ENCODE data around the gene RRP8. TPM values are rescaled to one million over a fixed set of nuclear protein-coding genes. Genes with fewer than 3 reads are reported as not detected.

RRP8 gene
- polyA plus RNA-seq, 1 donor from 2014 or later = 23.4 TPM

- Histone ChIP-seq H3K9me2 (ENCODE audit: insufficient read depth, low read length) (no peaks in the 10 kb centered on the region), H3K27me3 (ENCODE audit: insufficient read depth, low read depth, low read length) (no peaks in the 10 kb centered on the region), H3K9ac (ENCODE audit: low read length) (no peak overlapping the region), H3K79me2 (replicated peaks; ENCODE audit: insufficient read depth, low read length) (peaks cover 96% of the 10 kb centered on the region), H3K27ac (ENCODE audit: low read length) (no peak overlapping the region), H3K4me3 (ENCODE audit: low read length) (no peak overlapping the region), H3F3A (ENCODE audit: insufficient read depth, low read length, poor library complexity, severe bottlenecking) (no peaks in the 10 kb centered on the region), H3K4me2 (ENCODE audit: low read length) (no peak overlapping the region), H3K9me3 (ENCODE audit: low read length) (no peaks in the 10 kb centered on the region), H4K20me1 (ENCODE audit: insufficient read depth) (peaks cover 60% of the 10 kb centered on the region), H3K36me3 (ENCODE audit: insufficient read depth, low read length) (no peaks in the 10 kb centered on the region), H2AFZ (ENCODE audit: low read depth, low read length) (no peak overlapping the region)
- TF ChIP-seq EP300 (conservative IDR thresholded peaks at IDR 0.05; ENCODE audit: poor library complexity, severe bottlenecking) (no peak), RAD21 (conservative IDR thresholded peaks at IDR 0.05) (no peak), POLR2AphosphoS5 (IDR thresholded peaks at IDR 0.05) (no peak), TAF1 (IDR thresholded peaks at IDR 0.05; ENCODE audit: low read depth) (no peak), MXI1 (conservative IDR thresholded peaks at IDR 0.05; ENCODE audit: poor library complexity, severe bottlenecking) (no peak), REST (IDR thresholded peaks at IDR 0.05; ENCODE audit: borderline replicate concordance) (no peak), CTCF (IDR thresholded peaks at IDR 0.05; ENCODE audit: poor library complexity, severe bottlenecking) (no peak), EZH2 (IDR thresholded peaks at IDR 0.05; ENCODE audit: borderline replicate concordance, insufficient read depth, low read length, poor library complexity, severe bottlenecking) (no peak), SMC3 (conservative IDR thresholded peaks at IDR 0.05; ENCODE audit: poor library complexity) (no peak)
These were observed 44.4 kb upstream of the RRP8 start for GRCh38 chr11:6647836-6648235.

GRCh38 chr11:6646918-6647679, 43.7 kb upstream of the RRP8 start:
- H2AFZ ChIP-seq (ENCODE audit: low read depth, low read length) = no peak overlapping the region
- H3K4me2 ChIP-seq (ENCODE audit: low read length) = no peak overlapping the region
- no peaks in the 10 kb centered on the region for H3K9me3 ChIP-seq (ENCODE audit: low read length)
- no peaks in the 10 kb centered on the region for H3K9me2 ChIP-seq (ENCODE audit: insufficient read depth, low read length)
- H3K9ac ChIP-seq (ENCODE audit: low read length) = no peak overlapping the region
- peak overlapping the region; percentile 35 for H3K4me3 ChIP-seq (ENCODE audit: low read length)
- no peaks in the 10 kb centered on the region for H3K27me3 ChIP-seq (ENCODE audit: insufficient read depth, low read depth, low read length)
- peaks cover 92% of the 10 kb centered on the region for H3K79me2 ChIP-seq (replicated peaks; ENCODE audit: insufficient read depth, low read length)
- no peak overlapping the region for H3K27ac ChIP-seq (ENCODE audit: low read length)
- no peaks in the 10 kb centered on the region for H3F3A ChIP-seq (ENCODE audit: insufficient read depth, low read length, poor library complexity, severe bottlenecking)
- no peaks in the 10 kb centered on the region for H3K36me3 ChIP-seq (ENCODE audit: insufficient read depth, low read length)
- peaks cover 60% of the 10 kb centered on the region for H4K20me1 ChIP-seq (ENCODE audit: insufficient read depth)
- TF ChIP-seq TAF1 (IDR thresholded peaks at IDR 0.05; ENCODE audit: low read depth) (no peak), SMC3 (conservative IDR thresholded peaks at IDR 0.05; ENCODE audit: poor library complexity) (no peak), REST (IDR thresholded peaks at IDR 0.05; ENCODE audit: borderline replicate concordance) (no peak), POLR2AphosphoS5 (IDR thresholded peaks at IDR 0.05) (no peak), RAD21 (conservative IDR thresholded peaks at IDR 0.05) (no peak)

Data from neural cell (in vitro differentiated cells).